GM12892 (cell line): Measurements from ENCODE around the gene SUGT1.

Experiments used
- DNase-seq: peaks from one replicate; pipeline ENCODE4 v3.0.0; 2011; ENCODE audit not compliant: insufficient read length
- FAIRE-seq: peaks from 2 replicates; lab custom pipeline; 2011; peaks lifted over from hg19 to GRCh38; lab: Jason Lieb, UNC
- POLR2A ChIP-seq: IDR thresholded peaks from 2 replicates; pipeline ENCODE4 v1.6.1; 2011; ENCODE audit warnings: low read depth, low read length, control low read depth
- POLR2AphosphoS5 ChIP-seq: IDR thresholded peaks from 2 replicates; pipeline ENCODE4 v1.6.1; 2011; ENCODE audit warnings: low read depth, low read length, control low read depth
- TAF1 ChIP-seq: IDR thresholded peaks from 2 replicates; pipeline ENCODE4 v1.6.1; 2011; ENCODE audit warnings: low read depth, mild to moderate bottlenecking, control low read depth, low read length, borderline replicate concordance

The SUGT1 gene

DNA sequence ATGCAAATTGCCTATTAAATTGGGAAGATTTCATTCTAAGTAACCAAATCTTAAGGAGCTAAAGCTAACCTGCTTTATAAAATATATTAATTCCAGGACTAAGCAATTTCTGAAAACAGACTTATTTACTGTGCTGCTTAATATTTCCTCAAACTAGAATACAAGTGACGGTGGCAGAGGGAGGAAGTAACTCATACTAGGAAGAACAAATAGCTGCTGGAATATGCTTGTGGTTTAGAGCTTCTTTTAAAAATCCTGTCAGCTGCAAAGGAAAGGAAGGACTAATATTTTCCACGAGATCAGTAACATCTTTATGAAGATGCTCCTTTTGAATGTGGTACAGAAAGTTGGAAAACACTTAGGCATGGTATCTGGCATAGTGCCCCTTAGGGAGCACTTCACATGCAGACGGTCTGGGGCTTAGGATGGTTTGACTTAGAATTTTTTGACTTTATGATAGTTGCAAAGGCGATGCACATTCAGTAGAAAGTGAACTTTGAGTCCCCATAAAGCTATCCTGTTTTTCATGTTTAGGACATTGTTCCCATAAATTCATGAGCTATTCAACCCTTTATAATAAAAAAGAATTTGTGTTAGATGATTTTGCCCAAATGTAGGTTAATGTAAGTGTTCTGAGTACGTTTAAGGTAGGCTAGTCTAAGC, 13.8 kb upstream of the SUGT1 start:
- no peak for TF ChIP-seq TAF1
- TF ChIP-seq POLR2A, result no peak
- TF ChIP-seq POLR2AphosphoS5, result no peak
- DNase-seq (no peak), FAIRE-seq (no peak)

DNA sequence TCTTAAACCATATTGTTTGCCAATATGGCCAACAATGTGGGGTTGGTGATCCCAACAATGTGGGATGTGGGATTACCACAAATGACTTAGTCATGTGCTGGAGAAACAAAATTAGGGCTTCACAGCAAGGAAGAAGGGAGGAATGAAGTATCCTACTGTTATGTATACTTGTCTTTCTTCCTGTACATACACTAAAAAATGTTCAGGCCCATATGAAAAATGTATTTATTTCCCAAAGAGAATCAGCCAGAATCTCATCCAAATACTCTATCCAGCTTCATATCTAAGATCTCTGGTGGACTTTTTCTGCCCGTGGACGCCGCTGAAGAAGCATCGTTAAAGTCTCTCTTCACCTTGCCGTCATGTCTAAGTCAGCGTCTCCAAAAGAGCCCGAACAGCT, 10.5 kb upstream of the SUGT1 start, which contains the start of gene HNRNPA1L2:
HNRNPA1L2 (plus strand) TSS at position 301 of the 400 bp plus-strand sequence; CDS start at position 363, 62 bp downstream.
- TF ChIP-seq POLR2AphosphoS5, result no peak
- no peak for TF ChIP-seq POLR2A
- TF ChIP-seq TAF1, result no peak
- FAIRE-seq (no peak), DNase-seq (no peak)

DNA sequence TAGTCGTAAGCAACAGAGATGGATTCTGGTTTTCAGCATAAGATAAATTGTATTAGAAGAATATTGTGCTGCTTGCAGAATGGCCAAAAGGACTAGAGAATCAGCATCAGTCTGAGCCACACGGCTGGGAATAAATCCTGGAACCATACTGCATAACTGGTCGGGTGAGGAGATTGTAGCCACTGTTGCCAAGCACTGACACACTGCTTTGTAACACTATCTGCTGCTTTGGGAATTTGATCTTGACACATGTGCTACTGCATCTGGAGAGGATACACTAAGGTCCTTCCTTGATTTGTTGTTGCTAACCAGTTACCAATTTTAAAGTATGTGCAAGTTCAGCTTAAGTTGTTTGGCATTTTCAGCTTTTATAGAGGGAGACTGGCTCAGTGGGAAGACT, 8.5 kb upstream of the SUGT1 start:
- TF ChIP-seq POLR2A, result no peak
- no peak for TF ChIP-seq POLR2AphosphoS5
- no peak for TF ChIP-seq TAF1
- DNase-seq (no peak), FAIRE-seq (no peak)

DNA sequence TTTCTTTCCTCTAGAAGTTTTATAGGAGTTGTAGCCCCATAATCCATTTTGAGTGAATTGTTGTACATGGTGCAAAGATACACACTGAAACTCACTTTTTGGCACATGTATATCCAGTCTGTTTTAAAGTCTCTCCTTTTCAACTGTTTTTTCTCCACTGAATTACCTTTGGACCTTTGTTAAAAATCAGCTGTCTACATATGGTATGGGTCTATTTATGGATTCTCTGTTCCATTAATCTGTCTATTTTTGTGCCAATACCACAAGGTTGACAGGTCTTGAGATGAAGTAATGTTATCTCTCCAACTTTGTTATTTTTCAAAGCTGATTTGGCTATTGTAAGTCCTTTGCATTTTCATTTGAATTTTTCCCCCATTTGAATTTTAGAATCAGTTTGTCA, 5.7 kb upstream of the SUGT1 start:
- TF ChIP-seq POLR2AphosphoS5 (no peak), TAF1 (no peak), POLR2A (no peak)
- FAIRE-seq (no peak), DNase-seq (no peak)

GRCh38 chr13:52650731-52651130, 1.9 kb upstream of the SUGT1 start:
- TF ChIP-seq POLR2AphosphoS5, result no peak
- TF ChIP-seq TAF1, result no peak
- TF ChIP-seq POLR2A, result no peak; the same call in 1 of the 2 replicates
- DNase-seq (no peak), FAIRE-seq (no peak)

- no peak for DNase-seq
- no peak for FAIRE-seq
- TF ChIP-seq TAF1, result no peak
- TF ChIP-seq POLR2AphosphoS5, result no peak
- TF ChIP-seq POLR2A, result no peak
These were observed 790 bp upstream of the SUGT1 start for GRCh38 chr13:52651897-52652195.

DNA sequence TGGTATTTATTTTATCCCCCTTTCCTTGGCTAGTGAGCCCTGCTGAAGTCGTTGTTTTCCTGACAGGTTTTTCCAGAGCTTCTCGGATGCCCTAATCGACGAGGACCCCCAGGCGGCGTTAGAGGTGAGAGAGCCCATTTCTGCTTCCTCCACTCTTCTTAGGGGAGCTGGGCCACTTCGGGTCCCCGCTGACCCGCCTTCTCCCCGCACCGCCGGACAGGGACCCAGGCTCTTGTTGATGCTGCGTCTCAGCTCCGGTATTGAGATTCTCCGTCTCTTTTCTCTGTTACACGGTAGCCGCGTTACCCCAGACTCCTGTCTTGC, 306 bp downstream of the SUGT1 start:
- DNase-seq, result peak; percentile 25
- FAIRE-seq, result no peak
- TF ChIP-seq POLR2AphosphoS5 (no peak), TAF1 (no peak), POLR2A (no peak)

DNA sequence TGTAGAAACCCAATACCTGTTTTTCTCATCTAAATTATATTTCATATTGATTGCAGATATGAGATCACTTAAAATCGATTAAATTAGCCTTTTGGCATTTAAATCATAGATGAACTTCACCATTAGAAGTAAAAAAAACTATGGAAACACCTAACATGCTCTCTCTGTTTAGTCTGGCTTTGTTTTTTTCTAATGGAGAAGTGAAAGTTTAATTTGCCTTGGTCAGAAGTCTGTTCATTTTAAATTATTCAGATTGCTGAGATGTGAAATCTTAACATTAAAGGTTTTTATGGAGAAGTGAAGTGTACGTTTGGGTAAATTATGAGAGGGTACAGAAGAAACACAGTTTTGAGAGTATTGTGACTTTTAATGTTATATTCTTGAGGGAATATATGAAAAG, 6.7 kb downstream of the SUGT1 start:
- FAIRE-seq (no peak), DNase-seq (no peak)
- no peak for TF ChIP-seq POLR2AphosphoS5
- no peak for TF ChIP-seq TAF1
- TF ChIP-seq POLR2A, result no peak

- TF ChIP-seq POLR2AphosphoS5 (no peak), POLR2A (no peak), TAF1 (no peak)
- DNase-seq (no peak), FAIRE-seq (no peak)
These were observed 11.6 kb downstream of the SUGT1 start for GRCh38 chr13:52664272-52664671.

DNA sequence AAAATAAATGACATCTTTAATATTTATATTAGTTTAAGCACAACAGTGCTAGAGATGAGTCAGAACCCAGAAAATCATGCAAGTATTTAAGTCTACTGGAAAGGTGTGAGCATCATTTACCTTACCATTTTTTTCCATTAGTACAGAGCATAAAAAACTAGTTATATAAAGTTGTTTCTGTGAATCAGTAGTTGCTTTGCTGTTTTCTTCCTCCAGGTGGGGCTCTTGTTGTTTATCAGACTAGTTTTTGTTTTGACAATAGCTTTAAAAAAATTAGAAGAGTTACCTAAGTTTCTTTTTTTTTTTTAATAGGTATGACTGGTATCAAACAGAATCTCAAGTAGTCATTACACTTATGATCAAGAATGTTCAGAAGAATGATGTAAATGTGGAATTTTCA, 12.7 kb downstream of the SUGT1 start:
- TF ChIP-seq TAF1 (no peak), POLR2AphosphoS5 (no peak), POLR2A (no peak)

GRCh38 chr13:52669677-52670076, 17.0 kb downstream of the SUGT1 start:
- no peak for TF ChIP-seq TAF1
- no peak for TF ChIP-seq POLR2A
- DNase-seq, result no peak
- no peak for FAIRE-seq

More for the DNA sequence above, 12.7 kb downstream of the SUGT1 start:
- no peak for DNase-seq
- FAIRE-seq, result no peak

DNA sequence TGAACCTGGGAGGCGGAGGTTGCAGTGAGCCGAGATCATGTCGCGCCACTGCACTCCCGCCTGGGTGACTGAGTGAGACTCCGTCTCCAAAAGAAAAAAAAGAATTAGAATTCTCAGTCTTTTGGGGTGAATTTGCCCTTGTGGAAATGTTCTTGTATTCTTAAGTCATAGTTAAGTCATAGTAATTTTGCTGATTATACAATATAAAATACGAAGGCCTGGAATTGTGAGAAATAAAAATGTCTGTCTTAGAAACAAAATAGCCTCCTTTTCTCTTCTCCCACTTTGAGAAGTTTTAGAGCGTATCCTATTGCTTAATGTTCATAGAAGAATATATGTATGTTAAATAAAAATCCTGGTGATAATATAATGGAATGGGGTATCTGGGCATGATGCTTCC, 18.1 kb downstream of the SUGT1 start:
- FAIRE-seq, result no peak
- no peak for TF ChIP-seq POLR2A
- no peak for TF ChIP-seq POLR2AphosphoS5
- no peak for TF ChIP-seq TAF1
- no peak for DNase-seq

DNA sequence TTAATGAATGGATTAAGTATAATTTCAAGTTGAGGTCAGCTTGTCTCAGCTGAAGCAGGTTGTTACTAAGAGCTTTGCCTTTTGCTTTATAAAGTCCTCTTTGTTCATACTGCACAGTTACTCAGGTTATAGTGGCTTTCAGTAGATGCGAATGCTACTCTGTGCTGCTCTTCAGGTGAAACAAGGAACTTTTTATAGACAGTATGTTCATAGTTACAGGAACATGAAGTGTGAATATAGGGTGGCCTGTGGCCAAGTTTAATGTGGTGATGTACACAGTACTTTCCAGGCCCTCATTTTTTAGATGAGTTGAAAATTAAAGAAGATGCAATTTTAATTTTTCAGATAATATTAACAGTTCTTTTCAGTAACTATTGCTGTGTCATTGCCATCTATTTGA, 20.8 kb downstream of the SUGT1 start:
- FAIRE-seq (no peak), DNase-seq (no peak)
- TF ChIP-seq POLR2A, result no peak
- no peak for TF ChIP-seq TAF1
- TF ChIP-seq POLR2AphosphoS5, result no peak
